Epithelial cell of esophagus (primary cell): ENCODE results near the gene FGFR2.

ENCODE experiments used
- DNase-seq: peaks from one replicate; pipeline ENCODE4 v3.0.0; 2010; ENCODE audit warnings: low read depth
- H3K4me3 ChIP-seq: 2 replicates; pipeline ENCODE4 v1.5.1; 2011; ENCODE audit warnings: mild to moderate bottlenecking, low read length, control low read depth
- CTCF ChIP-seq: IDR thresholded peaks from 2 replicates; pipeline ENCODE4 v1.5.1; 2011; ENCODE audit warnings: low read depth, mild to moderate bottlenecking, low read length, control low read depth, inconsistent platforms; ENCODE audit not compliant: insufficient read depth; ENCODE audit errors: missing control alignments

Gene FGFR2

GRCh38 chr10:121518333-121518732, 79.9 kb downstream of the FGFR2 start:
- no peak overlapping the region for H3K4me3 ChIP-seq
- TF ChIP-seq CTCF, result no peak
- DNase-seq, result no peak

GRCh38 chr10:121516093-121516865, 82.0 kb downstream of the FGFR2 start:
- H3K4me3 ChIP-seq, result no peak overlapping the region
- DNase-seq, result no peak
- TF ChIP-seq CTCF, result no peak

GRCh38 chr10:121514141-121514865, 83.9 kb downstream of the FGFR2 start:
- no peak overlapping the region for H3K4me3 ChIP-seq
- TF ChIP-seq CTCF, result no peak
- peak; percentile 35 for DNase-seq

- TF ChIP-seq CTCF, result no peak
- DNase-seq, result peak; percentile 29
- H3K4me3 ChIP-seq, result no peak overlapping the region
Observed at GRCh38 chr10:121511943-121512342, 86.3 kb downstream of the FGFR2 start.

- DNase-seq, result no peak
- H3K4me3 ChIP-seq, result no peak overlapping the region
- no peak for TF ChIP-seq CTCF
Observed at GRCh38 chr10:121511460-121511859, 86.8 kb downstream of the FGFR2 start.

GRCh38 chr10:121510201-121510771, 88.0 kb downstream of the FGFR2 start:
- no peak overlapping the region for H3K4me3 ChIP-seq
- no peak for TF ChIP-seq CTCF
- DNase-seq, result peak; percentile 58
